Germinal center (tissue), 1 donor: ENCODE results near the gene ZNF569.
A peak's percentile ranks its signal among the peaks of the same experiment; 100 is the strongest.
"Not testable (repeated sequence)": the region's sequence is repeated elsewhere in the genome, so short reads cannot be mapped to it uniquely, and the experiment has no call there.

ENCODE experiments used
- DNase-seq: peaks from one replicate; pipeline ENCODE4 v3.0.0; 2012; ENCODE audit warnings: mixed read lengths, low spot score

Gene ZNF569

GRCh38 chr19:37401078-37401477, 66.2 kb downstream of the ZNF569 start:
- no peak for DNase-seq

GRCh38 chr19:37391399-37391798, 75.8 kb downstream of the ZNF569 start:
- not testable (repeated sequence) for DNase-seq

DNA sequence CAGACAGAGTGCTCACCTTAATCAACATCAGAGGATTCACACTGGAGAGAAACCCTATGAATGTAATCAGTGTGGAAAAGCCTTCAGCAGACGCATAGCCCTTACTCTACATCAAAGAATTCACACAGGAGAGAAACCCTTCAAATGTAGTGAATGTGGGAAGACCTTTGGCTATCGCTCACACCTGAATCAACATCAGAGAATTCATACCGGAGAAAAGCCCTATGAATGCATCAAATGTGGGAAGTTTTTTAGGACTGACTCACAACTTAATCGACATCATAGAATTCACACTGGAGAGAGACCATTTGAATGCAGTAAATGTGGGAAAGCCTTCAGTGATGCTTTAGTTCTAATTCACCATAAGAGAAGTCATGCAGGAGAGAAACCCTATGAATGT, 78.0 kb downstream of the ZNF569 start:
- DNase-seq, result no peak

DNA sequence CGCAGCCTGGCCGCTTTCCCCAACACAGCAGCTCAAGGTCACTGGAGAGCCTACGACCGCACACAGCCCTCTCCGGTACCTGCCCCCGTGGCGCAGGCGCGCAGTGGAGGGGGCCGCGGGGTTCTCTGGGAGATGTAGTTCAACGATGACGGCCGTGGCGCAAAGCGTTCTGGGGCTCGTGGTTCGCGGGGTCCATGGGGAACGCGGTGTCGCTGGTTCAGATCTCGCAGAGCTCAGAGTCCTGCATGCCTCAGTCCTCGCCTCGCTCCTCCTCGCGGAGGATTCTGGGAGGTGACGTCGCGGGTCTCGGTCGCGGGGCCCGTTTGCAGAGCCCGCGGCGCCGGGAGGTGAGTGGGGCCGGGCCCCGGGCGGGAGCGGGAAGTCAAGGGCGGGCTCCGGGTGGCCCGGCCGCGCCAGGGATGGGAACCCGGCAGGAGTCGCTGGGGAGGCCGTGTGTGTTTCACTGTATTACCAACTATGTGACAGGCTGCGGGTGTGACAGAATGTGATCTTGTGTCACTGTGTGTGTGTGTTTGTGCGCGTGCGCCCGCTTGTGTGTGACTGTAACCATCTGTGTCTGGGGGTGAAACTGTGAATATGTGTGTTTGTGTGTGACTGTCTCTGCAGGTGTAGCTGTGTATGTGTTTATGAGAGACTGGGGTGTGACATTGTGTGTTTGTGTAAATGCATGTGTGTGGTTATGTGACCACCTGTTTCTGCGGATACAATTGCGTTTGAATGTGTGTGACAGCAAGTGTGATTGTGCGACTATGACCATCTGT, 96.2 kb downstream of the ZNF569 start, which contains the start of gene ZNF527:
ZNF527 (plus strand) TSS at position 220 of the 782 bp plus-strand sequence. CDS start 3,100 bp downstream, outside the sequence.
- DNase-seq, result peak; percentile 97

DNA sequence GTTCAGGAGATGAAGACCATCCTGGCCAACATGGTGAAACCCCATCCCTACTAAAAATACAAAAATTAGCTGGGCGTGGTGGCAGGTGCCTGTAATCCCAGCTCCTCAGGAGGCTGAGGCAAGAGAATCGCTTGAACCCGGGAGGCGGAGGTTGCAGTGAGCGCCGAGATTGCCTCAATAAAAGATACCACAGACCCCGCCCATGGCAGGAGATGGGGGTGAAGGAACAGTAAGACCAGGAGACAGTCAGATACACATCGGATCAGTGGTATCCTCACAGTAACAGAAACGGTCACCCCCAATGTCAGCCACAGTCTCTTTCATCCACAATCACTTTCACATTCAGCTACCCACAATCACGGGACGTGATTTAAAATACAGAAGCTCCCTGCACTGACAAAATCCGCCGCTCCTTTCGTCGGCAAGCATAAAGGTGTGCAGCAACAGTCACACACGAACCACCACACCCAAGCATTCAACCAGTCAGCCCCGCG, 96.8 kb downstream of the ZNF569 start:
- not testable (repeated sequence) for DNase-seq

DNA sequence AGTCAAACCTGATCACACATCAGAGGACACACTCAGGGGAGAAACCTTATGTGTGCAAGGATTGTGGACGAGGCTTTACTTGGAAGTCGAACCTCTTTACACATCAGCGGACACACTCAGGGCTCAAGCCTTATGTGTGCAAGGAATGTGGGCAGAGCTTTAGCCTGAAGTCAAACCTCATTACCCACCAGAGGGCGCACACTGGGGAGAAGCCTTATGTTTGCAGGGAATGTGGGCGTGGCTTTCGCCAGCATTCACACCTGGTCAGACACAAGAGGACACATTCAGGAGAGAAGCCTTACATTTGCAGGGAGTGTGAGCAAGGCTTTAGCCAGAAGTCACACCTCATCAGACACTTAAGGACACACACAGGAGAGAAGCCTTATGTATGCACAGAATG, 104.5 kb downstream of the ZNF569 start:
- DNase-seq, result no peak

GRCh38 chr19:37361994-37362393, 105.2 kb downstream of the ZNF569 start:
- DNase-seq, result no peak
